Pons (tissue), 1 donor: ENCODE measurements around the gene COL2A1.

Experiments
- DNase-seq: peaks from one replicate; pipeline ENCODE4 v3.0.0-alpha.2; 2016; ENCODE audit warnings: low spot score

Gene COL2A1

DNA sequence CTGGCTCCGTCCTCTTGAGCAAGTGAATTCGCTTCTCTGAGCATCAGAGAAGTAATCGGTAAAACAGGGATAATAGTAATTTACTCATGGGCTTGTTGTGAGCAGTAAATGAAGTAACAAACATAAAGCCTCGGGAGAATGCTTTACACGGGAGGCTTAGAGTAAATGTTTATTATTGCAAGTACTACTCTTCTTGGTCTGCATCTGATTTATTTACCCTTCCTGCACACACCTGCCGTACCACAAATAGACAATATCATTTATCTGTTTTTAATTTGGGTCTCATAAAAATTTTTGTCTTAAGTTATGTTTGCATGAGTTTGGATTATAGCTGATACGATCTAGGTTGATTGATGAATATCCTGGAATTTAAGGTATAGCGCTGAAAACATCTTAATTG is 7.8 kb upstream of the COL2A1 start:
- no peak for DNase-seq

GRCh38 chr12:48010366-48010970 is 6.2 kb upstream of the COL2A1 start:
- DNase-seq: no peak

DNA sequence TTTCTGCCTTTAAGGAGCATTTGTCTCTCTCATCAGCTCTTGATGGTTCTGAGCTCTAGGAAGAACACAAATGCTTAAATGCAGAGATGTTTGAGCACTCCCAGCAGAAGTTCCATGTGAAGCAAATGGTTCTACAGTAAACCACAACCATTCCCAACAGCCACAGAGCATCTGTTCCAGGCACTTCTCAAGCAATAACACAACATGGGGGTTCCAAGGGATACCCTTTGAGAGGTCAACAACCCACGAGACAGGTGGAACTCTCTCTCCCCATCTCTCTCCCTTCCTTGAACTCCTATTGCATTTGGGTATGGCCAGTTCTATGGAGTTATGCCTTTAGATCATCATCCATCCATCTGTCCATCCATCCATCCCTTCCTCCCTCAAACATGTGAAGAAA is 5.2 kb upstream of the COL2A1 start:
- no peak for DNase-seq

- no peak for DNase-seq
Observed at GRCh38 chr12:48008950-48009349, 4.7 kb upstream of the COL2A1 start.

GRCh38 chr12:48008349-48008748 is 4.1 kb upstream of the COL2A1 start:
- DNase-seq: no peak

DNA sequence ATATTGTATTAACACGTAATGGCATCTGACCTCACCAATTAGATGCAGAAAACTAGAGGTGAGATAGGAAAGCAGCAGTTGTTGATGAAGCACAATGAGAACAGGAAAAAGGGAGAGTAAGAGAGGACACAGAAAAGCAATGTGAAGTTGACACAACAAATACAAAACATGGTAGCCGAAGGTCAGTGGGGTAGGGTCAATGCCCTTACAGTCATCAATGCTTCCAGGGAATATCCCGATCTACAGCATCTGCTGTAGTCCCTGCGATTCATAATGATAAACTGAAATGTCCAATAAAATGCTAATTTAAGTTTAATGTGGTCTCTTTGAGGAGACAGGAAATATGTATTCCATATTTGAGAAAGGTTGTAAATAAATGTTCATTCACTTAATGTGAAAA is 2.9 kb upstream of the COL2A1 start:
- no peak for DNase-seq

DNA sequence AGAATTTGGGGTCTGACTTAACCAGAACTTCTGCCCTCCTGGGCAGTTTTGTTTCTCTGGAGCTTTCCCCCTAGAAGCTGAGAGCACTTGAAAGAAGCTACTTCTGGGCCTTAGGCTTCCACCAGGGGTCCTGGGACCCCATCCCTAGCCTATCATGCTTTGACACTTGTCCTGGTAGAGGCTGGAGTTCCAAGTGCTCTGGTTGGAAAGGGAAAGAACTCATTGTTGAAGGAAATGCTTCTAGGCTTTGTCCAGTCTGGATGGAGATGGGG is 1.4 kb upstream of the COL2A1 start:
- no peak for DNase-seq

DNA sequence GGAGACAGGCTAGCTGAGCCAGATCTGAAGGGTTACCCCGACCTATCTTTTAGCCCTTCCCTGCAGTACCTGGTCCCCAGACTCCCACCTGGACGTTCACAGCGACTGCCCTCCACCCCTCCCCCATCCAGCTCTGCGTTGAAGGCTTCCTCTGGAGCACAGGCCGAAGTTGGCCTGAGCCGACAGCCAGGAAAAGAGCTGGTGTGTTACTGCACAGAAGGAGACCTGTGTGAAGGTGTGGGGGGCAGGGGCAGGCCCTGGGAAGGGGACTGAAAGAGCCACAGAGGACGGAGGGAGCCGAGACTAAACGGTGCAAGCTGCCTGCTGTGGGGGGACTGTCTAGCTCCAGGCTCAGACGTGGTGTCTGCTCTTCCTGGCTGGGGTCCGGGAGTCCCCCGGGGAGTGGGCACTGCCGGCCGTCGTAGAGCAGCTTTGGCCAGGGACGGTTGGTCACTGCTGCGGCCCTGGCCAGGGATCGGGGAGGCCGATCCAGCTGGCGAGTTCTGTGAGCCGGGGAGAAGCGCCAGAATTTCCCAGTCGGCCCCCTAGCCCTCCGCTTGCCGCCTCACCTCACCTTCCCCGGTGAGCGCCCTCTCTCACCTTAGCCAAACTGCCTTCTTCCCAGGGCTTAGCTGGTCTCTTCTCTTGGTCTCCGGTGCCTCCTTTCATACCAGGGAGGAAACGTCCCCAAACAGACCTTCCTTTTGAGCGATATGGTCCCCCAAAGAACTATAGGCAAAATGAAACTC is 899 bp upstream of the COL2A1 start:
- no peak for DNase-seq

GRCh38 chr12:48003226-48004052 is 837 bp downstream of the COL2A1 start:
- DNase-seq: no peak

DNA sequence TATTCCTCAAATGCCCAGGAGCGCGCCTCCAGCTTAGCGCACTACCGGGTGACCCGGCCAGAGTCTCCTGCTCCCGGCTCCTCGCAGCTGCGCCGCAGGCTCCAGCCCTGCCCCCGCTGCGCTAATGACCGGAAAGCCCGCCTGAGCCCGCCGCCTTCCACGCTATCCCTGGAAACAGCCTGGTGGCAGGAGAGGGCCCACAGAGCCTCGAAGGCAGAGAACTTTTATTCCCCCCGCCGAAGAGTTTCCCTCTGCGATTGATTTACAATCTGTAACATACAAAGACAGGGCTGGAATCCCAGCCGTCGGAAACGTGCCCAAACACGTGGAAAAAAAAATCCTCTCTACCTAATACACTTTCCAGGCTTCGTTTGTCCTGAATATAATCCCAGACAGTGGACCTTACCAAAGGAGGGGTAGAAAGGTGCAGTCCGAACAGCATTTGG is 1.5 kb downstream of the COL2A1 start:
- DNase-seq: no peak

- DNase-seq: no peak
Observed at GRCh38 chr12:48002414-48002730, 1.9 kb downstream of the COL2A1 start.

DNA sequence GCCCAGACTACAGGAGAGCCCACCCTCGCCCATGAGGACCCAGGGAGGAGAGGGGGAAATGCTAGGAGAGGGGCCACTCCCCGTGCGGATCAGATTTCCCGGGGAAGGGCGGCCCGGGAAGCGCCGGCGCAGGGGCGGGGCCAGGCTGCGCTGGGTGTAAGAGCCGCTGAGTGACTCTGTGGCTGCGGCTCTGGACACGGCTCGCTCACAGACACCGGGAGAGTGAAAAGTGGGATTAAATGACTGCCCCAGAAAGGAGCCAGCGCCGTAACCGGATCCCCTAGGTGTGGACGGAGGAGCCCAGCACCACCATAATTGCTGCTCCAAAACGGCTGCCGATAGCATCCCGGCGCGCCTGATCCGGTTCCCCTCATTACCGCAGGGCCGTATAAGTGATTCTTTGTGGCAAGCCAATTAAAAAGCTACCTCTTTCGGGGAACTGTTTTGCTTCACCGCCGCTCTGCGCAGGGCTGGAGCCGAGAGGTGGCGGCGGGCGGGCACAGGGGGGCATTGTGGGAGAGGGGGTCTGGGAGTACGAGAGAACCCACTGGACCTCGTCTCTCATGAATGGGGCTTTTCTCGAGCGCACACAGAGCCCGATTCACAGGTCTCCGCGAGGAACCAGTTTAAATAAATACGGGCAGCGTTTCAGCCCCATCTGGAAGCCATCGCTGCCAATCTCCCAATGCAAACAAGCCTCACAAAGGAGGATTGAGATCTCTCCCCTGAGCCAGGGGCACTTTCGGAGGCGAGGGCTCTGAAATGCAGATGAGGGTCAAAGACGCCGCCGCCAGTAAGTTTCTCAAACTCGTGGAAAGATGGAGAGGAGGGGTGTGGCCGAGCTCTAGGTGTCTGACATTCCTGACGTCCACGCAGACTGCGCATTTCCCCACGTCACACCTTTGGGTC is 2.5 kb downstream of the COL2A1 start:
- peak; percentile 32 for DNase-seq

DNA sequence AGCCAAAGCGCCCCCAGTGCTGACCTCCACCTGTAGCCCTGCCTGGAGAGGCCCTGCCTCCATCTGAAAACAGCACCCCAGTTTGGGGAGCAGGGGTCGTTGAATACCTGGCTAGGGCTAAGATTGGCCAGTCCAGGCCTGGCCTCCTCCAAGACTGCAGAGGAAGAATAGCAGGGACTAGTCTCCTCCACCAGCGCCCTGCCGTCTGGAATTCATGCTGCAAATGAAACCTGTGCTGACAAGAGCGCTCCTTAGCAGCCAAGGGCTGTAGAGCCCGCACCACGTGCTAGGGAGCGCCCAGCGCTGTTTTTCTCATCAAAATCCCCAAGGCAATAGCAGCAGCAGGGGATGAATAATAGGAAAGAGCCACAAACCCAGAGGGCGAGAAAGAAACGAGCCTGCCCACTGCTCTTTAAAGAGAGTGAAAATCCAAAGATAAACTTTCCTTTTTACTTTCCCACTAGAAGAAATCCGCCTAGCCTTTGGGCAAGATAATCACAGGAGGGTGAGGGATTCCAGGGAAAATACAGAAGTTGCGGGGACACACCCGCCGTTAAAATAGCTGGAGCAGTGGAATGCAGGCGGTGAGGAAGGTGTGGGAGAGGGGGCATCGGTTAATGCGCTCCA is 3.3 kb downstream of the COL2A1 start:
- no peak for DNase-seq

DNA sequence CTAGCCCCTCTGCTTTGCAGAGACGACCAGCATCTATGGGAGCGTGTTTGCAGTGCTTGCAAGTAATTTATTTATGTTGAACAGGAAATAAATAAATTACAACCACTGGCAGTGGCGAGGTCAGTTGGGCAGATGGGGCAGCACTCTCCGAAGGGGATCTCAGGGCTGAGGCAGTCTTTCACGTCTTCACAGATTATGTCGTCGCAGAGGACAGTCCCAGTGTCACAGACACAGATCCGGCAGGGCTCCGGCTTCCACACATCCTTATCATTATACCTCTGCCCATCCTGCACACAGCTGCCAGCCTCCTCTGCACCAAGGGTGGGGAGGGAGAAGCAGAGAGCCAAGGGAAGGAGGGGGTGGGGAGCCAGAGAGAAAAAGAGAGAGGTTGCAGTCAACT is 4.5 kb downstream of the COL2A1 start:
- no peak for DNase-seq

DNA sequence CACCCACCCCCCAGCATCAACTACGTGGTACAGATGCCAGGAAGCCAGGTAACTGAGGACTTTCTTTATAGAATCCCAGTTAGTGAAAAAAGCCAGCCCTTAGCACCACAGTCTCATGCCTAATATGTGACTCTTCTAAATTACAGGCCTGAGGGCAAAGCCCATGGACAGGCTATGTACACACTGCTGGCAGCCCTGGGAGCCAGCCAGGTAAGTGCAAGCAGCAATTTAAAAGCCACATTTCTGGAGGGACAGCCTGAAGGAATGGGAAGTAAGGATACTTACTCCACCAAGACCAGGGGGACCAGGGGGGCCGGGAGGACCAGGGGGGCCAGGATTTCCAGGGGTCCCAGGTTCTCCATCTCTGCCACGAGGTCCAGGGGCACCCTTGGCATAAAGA is 7.0 kb downstream of the COL2A1 start:
- no peak for DNase-seq

- DNase-seq: peak; percentile 72
Observed at GRCh38 chr12:47995981-47996401, 8.3 kb downstream of the COL2A1 start.

DNA sequence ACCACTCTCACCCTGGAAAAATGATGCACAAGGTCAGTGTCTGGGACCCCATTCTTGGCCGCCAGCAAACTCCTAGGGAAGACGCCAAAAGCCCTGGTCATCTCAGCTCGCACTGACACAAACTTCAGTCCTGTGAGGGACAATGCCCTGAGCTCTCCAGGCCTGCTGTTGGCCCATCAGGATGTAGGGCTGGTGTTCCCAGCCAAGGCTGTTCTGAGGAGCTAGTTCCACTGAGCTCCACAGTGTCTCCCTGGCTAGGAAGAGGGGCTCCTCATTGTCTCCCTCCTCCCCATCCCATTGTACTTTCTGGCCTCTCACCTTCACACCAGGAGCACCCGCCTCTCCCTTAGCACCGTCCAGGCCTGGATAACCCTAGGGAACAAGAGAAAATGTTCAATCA is 10.8 kb downstream of the COL2A1 start:
- no peak for DNase-seq

GRCh38 chr12:47992776-47993175 is 11.5 kb downstream of the COL2A1 start:
- DNase-seq: no peak

DNA sequence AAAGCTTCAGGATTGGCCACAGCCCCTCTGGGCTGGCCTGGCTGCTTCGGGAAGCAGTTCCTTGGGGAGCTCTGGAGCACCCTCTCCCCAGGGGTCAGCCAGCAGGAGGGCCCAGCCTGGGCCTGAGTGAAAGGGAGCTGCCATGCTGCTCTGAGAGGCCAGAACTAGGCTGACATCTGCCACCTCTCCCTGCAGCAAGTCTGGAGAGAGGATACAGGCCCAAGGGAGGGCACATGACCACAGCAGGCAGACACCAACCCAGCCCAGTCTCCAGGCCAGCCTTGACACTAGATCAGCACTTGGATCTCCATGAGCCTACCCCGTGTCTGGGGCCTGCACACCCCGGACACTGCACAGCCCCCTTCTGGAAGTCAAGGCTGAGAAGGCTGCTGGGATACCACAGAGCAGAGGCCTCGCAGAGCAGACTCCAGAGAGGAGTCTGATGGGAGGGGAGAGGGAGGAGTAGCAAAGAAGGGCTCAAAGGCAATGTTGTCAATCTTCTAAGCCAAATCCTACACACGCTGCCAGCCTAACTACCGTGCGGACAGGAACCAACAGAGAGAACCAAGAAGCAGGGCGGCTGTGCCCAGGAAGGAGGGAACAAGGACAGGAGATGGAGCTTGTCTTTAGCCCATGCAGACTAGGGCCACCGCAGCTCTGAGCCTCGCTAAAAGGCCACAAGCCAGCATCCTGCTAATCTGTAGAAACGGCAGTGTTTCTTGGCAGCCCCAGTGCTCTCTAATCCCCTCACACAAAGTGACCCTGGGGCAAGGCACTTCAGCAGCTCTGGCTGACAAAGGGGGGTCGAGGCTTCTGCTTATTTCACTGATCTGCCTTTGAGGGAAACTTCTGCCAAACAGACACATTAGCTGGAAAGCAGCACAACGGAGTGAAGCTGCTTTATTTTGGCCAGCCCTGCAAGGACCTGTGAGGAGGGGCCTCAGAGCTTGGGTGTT is 12.9 kb downstream of the COL2A1 start:
- DNase-seq: no peak

- DNase-seq: peak; percentile 15
Observed at GRCh38 chr12:47990351-47991105, 13.7 kb downstream of the COL2A1 start.
